Right renal pelvis (tissue), 4 donors: ENCODE data around the gene SHF. TPM values are rescaled to one million over a fixed set of nuclear protein-coding genes. Genes with fewer than 3 reads are reported as not detected.

ENCODE experiments used
- DNase-seq, 4 donors: peaks; one replicate each; pipeline ENCODE4 v3.0.0-alpha.2; 2013; ENCODE audit warnings: low read depth in 4 of 4, low spot score in 3 of 4, missing footprints in 1 of 4
- polyA plus RNA-seq, 4 donors: library from polyadenylated mRNA; unstranded; fragments of 120-200 nt; gene quantifications; one replicate each; pipeline ENCODE4 v1.2.1, GENCODE V29; 2013; ENCODE audit not compliant: insufficient read length in 4 of 4

SHF gene
- polyA plus RNA-seq, 4 donors, result 14.7 to 21.6 (median 16.3) TPM

DNA sequence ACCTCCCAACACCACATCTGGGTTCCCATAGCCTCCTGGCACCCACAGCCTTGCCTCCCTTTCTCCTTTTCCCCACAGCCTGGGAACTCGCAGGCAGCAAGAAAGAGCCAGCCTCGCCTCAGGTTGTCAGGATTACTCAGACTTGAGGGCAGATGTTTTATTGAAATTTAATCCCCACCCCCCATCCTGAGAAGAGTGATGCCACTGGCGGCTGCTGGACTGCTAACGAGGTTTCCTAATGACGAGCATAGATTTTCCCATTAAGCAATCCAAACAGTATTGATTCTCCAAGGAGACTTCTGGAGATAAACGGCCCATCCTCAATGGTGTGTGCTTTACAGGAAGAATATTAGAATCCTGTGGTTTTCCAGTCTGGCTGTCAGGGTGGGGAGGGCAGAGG, 13.7 kb downstream of the SHF start:
- DNase-seq, result no peak

- no peak for DNase-seq
These were observed 15.9 kb downstream of the SHF start for GRCh38 chr15:45171912-45172311.

GRCh38 chr15:45169608-45170480, 17.9 kb downstream of the SHF start:
- no peak for DNase-seq

DNA sequence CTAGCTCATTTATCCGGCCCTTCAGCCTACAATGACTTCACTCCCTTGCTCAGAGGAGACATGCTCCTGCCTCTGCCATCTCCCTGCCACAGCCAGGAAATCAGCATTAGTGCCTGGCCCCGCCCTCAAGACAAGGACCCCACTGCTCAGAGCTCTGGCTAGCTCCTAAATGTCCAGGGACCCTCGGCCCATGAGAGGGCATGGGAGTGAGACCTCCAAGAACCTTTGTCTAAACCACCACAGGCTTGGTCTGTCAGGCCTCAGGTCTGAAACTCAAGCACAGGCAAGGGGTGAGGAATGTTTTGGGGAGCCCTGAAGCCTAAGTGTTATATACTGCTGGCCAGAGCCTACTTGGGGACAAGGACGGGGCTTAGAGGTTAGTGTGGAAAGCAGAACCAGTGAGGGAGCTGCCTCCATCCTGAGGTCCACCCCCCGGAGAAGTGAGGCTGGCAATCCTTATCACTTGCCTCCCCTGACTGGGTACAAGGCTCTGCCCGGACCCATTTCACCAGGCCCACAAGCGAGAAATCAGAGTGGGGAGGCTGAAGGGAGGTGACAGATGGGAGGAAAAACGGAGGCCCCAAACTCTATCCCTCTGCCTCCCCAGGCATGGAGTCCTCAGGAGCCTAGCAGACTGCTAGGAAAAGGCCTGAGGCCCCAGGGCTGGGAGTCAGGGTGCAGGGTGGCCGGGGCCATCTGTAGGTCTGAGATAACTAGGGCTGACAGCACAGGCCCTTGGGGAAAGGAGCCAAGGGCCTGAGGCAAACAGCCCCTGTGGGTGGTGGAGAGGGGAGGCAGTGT, 18.8 kb downstream of the SHF start:
- no peak for DNase-seq

DNA sequence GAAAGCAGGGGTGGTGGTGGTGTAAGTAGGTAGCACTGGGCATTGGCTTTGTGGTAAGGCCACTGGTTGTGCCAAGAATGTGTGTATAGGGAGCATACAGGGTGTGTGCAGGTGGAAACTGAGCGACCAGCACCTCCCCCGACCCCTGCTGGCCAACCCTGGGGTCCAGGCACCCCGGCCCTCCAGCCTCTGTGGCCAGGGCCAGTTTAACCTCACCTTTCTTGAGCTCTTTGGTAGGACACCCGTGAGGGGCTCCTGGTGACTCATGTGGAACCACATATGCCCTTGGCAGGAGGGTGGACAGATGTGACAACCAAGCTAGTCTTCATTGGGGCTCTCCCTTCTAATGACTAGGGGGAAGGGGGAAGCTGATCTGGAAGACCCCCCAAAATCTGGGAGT, 19.5 kb downstream of the SHF start:
- no peak for DNase-seq

- DNase-seq, result no peak
These were observed 20.0 kb downstream of the SHF start for GRCh38 chr15:45167631-45168205.

DNA sequence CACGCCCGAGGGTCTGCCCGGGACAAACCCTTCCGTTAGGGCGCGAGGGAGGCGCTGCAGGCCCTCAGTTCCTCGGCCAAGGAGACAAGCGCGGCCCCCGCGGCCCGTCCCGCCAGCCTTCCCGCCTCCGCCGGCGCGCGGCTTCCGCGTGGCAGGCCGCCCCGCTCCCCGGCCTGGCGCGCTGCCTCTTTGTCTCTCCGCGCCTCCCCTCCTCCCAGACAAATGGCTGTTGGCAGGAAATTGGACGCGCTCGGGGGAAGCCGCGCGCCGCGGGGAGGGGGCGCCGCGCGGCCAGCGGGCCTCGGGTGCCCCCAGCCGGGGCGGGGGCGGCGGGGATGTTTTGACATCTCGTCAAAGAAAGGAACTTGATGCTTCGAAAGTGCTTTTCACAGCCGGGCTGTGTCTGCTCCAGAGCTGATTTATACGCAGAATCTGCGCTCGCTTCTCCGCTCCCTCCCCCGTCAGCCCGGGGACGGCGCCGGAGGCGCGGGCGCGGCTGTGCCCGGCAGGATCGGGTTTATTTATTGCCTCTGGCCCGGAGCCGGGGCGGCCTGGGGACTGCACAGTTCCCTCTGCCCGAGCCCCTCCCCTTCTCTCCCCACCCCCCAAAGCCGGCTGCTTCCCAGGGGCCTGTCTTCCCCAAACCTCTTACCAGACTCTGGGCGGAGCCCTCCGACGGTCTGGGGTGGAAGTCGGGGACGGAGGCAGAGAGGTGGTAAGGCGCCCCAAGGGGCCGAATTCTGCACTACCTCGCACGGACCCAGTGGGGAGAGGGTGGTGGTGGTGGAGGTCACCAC, 20.7 kb downstream of the SHF start:
- DNase-seq, result peak; percentile 57 to 70 (median 67)

DNA sequence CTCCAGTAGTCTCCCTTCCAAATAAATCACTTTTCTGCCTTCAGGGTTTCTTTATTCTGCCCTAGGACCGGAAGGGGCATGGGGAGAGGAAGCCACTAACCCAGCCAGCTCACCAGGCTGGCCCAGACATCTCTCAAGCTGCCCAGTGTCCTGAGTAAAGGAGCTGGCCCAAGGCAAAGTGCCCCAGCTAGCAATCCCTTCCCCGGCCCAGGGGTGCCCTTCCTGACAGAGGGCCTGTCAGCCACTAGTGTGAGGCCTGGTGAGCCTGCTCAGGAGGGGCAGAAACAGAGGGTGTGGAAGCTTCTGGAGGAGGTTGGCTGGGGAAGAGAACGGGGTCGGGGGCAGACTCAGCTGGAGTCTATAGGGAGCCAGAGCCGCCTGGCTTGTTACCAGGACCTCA, 22.2 kb downstream of the SHF start:
- DNase-seq, result no peak

GRCh38 chr15:45164914-45165313, 22.9 kb downstream of the SHF start:
- DNase-seq, result no peak

- no peak for DNase-seq
These were observed 24.3 kb downstream of the SHF start for GRCh38 chr15:45163508-45163856.

DNA sequence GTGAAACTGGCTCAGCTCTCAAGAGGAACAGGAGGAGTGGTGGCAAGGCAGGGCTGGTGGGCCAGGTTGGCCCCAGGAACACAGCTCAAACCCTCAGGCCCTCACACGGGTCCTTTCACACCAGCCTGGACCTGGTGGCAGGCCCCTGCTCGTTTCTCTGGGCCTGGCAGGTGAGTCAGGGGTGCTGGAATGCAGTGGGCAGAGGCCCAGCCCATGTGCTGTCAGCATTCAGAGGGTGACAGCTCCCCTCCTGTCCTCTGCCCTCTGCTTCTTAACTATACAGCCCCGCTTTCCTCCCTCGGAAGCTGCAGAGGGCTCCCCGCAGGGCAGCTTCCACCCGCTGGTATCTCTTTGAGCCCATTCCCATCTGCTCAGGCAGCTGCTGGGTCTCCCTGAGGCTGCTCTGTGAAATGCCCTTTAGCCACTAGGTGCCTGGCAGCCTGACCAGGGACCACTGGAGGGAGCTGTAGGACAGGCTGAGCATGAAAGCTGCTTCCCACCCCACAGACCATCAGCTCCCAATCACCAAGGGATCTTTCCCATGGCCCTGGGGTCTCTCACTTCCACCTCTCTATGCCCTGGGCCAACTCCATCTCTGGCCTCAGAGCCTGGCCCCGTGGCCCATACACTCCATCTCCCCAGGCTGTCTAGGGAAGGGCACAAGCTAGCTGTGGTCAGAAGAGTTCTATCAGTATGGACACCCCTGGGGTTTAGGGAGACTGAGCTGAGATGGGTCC, 24.8 kb downstream of the SHF start:
- peak; percentile 58 to 74 (median 66) for DNase-seq

DNA sequence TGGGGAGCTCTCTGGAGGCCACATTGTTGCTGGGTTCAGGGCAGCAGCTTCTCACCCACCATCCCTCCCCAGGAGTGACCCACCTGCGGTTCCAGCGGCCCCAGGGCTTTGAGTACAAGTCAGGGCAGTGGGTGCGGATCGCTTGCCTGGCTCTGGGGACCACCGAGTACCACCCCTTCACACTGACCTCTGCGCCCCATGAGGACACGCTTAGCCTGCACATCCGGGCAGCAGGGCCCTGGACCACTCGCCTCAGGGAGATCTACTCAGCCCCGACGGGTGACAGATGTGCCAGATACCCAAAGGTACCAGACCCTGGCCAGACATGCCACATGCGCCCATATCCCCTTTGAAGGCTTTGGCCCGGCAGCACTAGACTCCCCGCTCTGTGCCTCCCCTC, 26.1 kb downstream of the SHF start:
- no peak for DNase-seq

DNA sequence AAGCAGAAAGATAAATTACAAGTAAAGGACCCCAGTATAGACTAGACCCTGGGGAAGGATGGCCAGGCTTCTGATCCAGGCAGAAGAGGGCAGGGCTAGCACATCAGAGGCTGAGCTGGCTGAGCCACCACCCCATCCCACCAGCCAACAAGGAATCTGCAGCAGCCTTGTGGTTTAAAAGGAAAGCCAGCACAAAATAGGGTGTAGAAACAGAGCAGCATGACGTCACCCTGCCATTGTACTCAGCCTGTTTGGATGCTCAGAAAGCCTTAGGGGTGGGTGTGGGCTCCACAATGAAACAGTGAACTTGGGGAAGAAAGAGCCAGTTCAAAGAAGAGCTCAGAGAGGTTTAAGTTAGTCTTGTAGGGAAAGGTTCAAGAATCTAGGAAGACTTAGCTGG, 29.8 kb downstream of the SHF start:
- DNase-seq, result no peak

DNA sequence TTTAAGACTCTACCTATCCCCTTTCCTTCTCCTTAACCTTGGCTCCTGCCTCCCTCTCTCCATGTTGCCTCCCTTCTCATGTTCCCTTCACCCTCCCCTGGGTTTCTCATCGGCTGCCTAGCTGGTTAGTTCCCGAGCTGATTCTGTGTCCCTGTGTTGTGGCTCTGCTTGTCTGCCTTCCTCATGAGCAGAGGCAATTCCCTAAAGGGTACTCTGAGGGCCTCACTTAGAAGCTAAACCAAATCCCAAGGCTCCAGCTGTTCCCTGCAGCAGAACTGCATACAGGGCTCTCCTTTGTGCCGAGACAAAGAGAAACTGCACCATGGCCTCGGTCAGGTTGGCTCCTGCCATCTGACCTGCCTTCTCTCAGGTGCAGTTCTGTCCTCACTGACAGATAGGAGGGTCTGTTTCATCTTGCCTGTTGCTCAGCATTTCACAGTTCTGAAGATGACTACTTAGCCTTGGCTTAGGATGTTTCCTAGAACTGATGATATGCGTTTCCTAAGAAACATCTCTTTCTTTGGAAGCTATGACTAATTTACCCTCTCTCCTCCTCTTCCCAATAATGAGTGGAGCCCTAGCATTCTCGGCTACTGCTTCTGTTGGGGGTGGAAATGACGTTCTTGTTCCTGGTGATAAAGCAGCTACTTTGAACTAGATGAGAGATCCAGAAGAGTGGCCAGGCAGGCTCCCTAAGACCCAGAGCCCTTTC, 30.9 kb downstream of the SHF start:
- no peak for DNase-seq

DNA sequence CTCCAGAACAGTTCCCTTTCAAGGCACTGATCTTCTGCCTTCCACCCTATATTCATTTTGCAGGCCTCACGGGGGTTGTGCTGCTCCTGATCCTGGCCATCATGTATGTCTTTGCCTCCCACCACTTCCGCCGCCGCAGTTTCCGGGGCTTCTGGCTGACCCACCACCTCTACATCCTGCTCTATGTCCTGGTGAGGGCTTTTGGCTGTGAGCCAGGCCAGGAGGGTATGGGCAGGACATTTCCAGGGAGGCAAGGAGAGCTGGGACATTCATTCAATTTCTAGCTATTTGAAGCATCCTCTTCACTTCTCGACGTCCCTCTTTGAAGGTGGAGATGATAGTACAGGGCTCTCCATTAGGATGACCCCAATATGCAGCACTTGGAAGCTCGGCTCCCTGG, 32.0 kb downstream of the SHF start:
- DNase-seq, result no peak

- no peak for DNase-seq
These were observed 35.6 kb downstream of the SHF start for GRCh38 chr15:45151998-45152828.

GRCh38 chr15:45150997-45151396, 36.8 kb downstream of the SHF start:
- DNase-seq, result no peak

- no peak for DNase-seq
These were observed 37.3 kb downstream of the SHF start for GRCh38 chr15:45150481-45150880.

- no peak for DNase-seq
These were observed 38.7 kb downstream of the SHF start for GRCh38 chr15:45149060-45149459.
